ENCODE results near the gene RBBP8NL.

DNA sequence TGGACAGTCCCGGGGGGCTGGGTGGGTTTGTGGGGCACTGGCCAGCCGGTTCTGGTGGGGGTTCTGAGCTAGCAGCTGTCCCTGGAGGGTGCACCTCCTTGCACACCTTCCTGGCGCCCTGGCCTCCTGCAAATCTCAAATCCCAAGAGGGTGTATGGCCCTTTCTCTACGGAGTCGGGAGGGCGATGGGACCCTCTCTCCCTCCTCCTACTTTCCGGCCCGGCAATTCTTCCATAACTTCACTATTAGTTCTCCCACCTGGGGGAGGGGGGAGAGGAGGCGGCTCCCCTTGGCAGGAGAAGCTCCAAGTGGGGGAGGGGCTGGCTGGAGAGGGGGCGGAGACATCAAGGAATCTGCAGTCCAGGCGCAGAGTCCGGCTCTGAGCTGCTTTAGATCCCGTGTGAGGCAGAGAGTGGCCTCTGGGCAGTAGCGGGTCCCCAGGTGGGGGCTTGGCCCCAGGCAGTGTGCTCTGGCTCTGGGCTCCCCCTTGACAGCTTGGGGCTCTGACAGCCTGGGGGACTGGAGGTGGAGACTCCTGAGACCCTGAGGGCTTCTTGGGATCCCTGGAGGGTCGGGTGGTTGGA, 58.9 kb downstream of the RBBP8NL start:
- TF ChIP-seq, protein P1, sequence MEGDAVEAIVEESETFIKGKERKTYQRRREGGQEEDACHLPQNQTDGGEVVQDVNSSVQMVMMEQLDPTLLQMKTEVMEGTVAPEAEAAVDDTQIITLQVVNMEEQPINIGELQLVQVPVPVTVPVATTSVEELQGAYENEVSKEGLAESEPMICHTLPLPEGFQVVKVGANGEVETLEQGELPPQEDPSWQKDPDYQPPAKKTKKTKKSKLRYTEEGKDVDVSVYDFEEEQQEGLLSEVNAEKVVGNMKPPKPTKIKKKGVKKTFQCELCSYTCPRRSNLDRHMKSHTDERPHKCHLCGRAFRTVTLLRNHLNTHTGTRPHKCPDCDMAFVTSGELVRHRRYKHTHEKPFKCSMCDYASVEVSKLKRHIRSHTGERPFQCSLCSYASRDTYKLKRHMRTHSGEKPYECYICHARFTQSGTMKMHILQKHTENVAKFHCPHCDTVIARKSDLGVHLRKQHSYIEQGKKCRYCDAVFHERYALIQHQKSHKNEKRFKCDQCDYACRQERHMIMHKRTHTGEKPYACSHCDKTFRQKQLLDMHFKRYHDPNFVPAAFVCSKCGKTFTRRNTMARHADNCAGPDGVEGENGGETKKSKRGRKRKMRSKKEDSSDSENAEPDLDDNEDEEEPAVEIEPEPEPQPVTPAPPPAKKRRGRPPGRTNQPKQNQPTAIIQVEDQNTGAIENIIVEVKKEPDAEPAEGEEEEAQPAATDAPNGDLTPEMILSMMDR (IDR thresholded peaks at IDR 0.05), result no peak
- TF ChIP-seq POLR2A (IDR thresholded peaks at IDR 0.05), result no peak

Data from tibial nerve (tissue), 3 donors.